ENCODE measurements around the gene BOLA1.
"Not testable (repeated sequence)": the region's sequence is repeated elsewhere in the genome, so short reads cannot be mapped to it uniquely, and the experiment has no call there.

Gene BOLA1

DNA sequence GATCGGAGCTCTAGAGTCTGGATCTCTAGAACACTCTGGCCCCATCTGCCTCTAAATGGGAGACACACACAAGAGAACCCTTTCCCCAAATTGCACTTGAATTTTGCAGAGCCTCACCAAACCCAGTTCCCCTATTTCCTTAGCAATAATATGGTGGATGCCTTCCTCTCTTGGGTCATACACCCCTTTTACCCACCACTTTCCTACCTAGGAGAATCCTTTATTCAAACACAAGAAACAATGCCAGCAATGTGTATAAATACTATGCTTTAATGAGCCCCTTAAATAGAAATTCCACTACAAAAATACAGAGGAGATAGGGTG, 29.0 kb downstream of the BOLA1 start:
- no peak for DNase-seq (ENCODE audit: low read depth, low spot score)

DNA sequence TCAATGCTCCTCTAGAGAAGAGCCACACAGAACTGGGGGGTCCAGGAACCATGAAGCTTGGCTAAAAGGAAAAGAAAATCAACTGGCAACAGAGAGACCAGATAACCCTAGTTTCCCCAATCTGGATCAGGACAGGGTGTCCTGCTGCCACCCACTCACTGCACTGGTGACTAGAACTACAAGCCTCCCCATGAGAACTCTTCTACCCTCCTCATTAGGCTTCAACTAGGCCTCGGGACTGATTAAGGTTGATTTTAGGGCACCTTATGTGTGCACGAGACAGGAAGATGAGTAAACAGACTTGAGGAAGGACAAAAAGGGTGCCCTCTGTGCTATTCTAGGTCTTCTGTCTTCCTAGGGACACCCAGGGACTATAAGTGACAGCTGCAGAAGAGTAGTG, 30.5 kb downstream of the BOLA1 start:
- DNase-seq (ENCODE audit: low read depth, low spot score): no peak

DNA sequence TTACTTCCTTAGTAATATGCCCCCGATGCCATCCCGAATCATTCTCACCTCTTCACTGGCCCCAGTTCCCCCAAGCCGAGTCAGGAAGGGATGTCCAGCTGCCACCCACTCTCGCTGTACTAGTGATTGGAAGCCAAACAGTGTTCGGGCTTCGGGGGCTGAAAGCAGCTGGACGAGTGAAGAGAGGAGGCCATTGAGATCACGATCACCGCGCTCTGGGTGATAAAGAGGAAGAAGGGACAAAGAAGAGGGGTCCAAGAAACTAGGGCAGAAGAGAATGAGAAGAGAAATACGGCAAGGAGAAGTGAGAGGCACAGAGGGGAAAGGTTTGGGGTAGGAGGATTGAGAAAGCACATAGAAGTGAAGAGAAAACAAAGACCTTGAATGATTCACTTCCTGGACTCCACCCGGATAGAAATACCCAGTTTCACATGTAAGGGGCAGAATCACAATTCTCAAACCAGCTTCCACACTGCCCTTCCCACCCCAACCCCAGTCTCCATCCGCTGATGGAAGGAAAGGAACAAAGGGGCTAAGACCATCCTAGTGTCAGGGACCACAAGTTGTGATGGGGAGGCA, 31.9 kb downstream of the BOLA1 start:
- DNase-seq (ENCODE audit: low read depth, low spot score): no peak

DNA sequence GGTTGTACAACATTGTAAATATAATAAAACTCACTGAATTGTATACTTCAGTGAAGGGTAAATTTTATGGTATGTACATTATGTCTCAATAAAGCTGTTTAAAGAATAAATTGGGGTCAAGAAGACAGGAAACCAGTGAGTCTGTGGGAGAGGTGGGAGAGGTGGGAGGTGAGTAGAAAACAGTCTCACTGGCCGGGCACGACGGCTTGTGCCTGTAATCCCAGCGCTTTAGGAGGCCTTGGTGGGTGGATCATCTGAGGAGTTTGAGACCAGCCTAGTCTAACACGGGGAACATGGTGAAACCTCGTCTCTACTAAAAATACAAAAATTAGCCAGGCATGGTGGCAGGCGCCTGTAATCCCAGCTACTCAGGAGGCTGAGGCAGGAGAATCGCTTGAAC, 33.1 kb downstream of the BOLA1 start:
- DNase-seq (ENCODE audit: low read depth, low spot score): no peak

DNA sequence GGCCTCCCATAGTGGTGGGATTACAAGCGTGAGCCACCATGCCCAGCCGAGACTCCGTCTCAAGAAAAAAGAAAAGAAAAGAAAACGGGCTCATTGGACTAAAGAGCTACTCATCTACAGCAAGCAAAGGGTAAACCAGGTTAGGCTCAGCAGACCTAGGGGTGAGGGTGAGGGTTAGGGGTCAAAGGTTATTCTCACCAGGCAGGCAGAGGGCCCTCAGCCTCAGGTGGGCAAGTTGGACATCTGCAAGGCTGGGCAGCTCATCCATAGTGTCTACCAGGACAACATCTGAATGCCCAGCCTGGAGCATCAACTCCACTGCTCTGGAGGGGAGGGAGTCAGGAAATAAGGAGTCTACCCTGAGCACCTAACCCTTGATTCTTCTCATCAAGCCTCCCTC, 33.8 kb downstream of the BOLA1 start:
- DNase-seq (ENCODE audit: low read depth, low spot score): no peak

DNA sequence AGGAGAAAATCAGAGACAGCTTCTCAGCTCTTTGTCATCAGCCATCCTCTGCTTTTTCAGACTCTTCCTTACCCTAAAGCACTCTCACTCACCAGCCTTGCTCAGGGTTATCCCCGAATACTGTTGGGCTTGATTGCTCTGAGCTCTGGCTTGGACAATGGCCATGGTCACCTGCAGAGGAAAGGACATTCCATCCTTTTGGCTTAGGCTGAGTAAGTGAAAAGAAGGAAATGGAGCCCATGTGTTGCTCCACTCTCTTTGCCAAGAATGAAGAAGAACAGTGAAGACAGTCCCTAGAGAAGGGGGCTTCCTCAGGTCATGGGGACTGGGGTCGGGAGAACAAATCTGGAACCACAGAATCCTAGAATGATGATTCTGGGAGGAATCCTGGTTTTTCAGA, 35.0 kb downstream of the BOLA1 start:
- no peak for DNase-seq (ENCODE audit: low read depth, low spot score)

DNA sequence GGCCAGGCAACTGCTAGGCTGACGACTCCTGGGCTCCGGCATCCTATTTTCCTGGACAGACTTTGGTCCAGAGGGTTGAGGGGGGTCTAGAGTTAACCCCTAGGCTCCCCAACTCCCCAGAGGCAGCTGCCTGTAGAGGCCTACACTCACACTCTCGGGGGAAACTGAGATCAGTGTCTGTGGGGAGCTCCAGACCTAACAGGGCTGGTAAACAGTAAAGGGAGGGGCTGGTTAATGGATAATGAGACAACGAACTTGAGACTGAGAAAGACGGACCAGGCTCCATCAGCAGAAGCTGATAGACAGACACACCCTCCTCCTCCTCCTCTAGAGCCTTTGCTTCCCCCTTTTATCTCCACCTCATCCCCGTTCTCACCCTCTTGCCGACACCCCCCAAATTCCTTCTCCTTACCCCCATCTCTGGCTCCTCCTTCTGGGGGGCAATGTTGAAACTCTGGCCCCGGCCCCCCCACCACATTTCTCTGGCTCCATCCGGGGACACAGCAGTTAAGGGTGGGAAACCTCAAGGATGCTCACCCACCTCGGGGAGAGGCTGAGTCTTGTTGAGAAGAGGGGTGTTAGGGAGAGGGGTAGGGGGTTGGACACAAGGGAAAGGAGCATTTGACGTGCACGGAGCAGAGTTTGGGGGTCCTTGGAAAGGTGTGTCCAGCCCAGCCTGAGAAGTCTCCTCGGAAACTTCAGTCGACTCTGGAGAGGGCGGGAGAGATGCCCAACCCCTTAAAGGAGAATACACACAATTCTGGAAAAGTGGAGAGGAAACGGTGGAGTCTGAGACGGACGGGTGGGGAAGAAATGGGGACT, 37.0 kb downstream of the BOLA1 start, which contains the start of gene MTMR11:
MTMR11 (minus strand) TSS at position 710 of the 822 bp plus-strand sequence; CDS start at position 478, 232 bp downstream.
- DNase-seq (ENCODE audit: low read depth, low spot score): peak; percentile 62

DNA sequence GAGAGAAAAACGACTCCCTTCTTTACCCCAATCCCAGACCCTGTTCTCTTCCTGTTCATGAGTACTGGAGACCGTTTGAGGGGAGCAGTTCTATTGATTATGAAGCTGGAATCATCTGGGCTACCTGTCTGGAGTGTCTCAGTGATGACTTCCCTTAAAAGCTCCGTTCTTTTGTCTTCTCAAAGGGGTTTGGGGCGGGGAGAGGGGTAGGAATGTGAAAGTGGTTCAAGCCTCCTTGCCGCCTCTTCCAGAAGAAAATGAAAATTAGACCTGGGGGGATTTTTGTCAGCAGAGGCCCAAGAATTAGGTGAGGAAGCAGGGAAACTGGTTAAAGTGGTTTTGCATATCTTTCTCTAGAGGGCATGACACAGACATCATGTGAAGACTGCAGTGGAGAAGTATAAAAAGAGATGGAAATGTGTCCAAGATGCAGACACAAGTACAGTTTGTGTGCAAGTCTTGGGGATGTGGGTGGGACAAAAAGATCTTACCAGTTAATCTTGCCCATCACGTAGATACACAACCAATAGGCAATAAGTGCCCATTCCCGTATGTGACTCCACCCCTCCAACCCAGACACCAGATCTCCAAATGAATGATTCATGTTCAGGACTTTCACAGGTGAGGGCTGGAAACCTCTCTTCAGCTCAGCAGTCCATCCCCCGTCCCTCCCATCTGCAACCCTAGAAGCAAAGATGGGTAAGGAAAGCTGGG, 37.8 kb downstream of the BOLA1 start:
- DNase-seq (ENCODE audit: low read depth, low spot score): peak; percentile 67

DNA sequence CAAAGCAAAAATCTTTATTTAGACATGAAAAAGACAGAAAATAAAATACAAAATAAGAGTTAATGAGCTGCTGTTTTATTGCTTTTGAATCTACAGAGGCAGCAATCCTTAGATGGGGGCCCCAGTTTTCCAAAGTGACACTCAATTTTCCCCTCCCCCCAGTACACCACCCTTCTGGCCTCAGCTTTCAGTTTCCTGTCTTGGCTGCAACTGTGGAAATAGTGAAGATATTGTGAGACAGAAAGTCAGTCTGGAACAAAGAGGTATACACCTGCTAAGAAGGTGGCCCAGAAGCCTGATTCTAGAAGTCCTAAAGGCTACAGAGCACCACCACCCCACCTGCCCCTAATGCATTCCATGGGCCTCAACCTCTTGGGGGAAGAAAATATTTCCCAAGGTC, 38.4 kb downstream of the BOLA1 start:
- no peak for DNase-seq (ENCODE audit: low read depth, low spot score)

DNA sequence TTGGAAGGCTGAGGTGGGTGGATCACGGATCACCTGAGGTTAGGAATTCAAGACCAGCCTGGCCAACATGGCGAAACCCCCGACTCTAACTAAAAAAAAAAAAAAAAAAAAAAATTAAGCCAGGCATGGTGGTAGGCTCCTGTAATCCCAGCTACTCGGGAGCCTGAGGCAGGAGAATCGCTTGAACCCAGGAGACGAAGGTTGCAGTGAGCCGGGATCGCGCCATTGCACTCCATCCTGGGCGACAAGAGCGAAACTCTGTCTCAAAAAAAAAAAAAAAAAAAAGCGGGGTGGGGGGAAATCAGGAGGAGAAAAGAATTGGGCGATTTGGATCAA, 39.3 kb downstream of the BOLA1 start:
- DNase-seq (ENCODE audit: low read depth, low spot score): not testable (repeated sequence)

DNA sequence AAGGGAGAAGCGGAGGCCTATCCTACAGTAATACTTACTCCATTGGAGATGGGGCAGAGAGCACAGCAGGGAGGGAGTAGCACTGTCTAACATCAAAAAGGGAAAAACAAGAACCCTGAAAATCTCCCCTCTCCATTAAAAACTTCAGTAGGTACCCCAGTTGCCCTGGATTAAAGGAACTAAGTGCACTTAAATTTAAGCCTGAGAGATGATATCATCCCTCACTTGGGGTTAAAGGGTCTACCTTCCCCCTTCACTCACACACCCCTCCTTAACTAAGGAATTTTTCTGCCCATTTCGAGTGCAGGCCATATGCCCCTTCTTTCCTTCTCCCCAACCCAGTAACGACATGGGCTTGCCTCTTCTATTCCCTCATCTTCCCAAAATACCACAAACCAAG, 41.1 kb downstream of the BOLA1 start:
- no peak for DNase-seq (ENCODE audit: low read depth, low spot score)

DNA sequence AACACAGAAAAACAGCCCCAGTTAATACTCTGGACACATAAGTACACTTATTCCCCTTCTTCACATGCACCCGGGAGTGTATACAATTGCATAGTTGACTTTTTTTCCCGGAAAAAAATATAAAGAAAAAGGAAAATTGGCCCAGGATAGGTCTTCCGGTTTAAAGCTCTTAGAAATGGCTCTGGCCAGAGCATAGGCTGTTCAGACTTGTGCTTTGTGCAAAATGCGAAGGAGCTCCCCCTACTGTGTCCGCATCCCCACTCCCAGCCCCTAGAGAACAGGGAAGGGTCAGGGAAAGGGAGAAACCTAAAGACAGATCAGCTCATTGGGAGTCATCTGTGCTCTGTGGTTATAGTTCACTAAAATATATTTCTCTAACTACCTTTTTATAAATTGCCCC, 42.8 kb downstream of the BOLA1 start:
- peak; percentile 42 for DNase-seq (ENCODE audit: low read depth, low spot score)

DNA sequence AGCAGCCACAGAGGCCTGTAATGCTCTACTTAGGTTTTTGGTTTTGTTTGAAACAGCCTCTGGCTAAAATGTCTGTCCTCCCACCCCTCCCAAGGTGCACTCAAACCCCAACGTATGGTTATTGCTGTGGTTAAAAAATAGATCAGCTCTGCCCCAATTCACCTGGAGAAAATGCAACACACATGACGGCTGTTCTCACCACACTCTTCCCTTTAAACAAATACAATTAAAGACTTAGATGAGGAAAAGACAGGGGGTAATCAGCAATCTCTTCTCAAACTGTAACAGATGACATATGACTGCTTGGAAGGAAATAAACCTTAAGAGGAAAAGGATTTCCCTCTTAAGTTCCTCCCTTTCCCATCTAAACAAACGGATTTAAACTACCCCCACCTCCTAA, 43.5 kb downstream of the BOLA1 start:
- no peak for DNase-seq (ENCODE audit: low read depth, low spot score)

DNA sequence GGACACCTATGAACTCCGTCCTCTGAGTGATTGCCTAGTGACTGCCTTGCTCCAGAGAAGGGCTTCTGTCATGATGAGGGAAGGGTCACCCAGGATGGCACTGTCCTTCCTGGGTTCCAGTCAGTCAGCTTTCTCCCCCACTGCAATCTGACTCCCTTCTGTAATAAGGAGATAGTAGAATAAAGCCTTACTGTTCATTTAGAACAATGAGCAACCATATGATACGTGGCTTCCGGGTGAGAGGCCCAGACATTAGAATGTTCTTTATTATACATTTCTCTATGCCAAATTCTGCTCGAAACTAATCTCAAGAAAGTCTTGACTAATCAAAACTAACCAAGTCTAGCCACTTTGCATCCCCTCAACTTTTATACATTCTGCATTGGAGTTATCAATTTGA, 45.8 kb downstream of the BOLA1 start:
- no peak for DNase-seq (ENCODE audit: low read depth, low spot score)

DNA sequence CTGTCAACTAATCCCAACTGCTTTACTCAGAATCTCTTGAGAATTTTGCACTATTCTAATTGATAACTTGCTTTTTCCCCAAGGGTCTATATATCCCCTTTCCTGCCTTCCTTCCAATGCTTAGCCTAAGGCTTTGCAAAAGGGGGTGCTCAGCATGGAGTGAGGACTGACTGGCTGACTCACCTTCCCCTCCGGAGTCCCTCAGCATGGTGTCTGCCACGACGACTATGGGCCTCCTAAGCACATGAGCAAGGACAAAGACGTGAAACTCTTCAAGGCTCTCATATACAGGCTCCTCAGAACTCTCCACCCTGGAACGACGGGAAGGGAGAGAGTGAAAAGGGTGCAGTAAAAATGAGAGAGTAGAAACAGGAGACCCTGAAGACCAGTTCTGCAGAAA, 50.5 kb downstream of the BOLA1 start:
- no peak for DNase-seq (ENCODE audit: low read depth, low spot score)

Data from astrocyte of the hippocampus (primary cell).